ENCODE data around the gene TP53RK. TPM values are rescaled to one million over a fixed set of nuclear protein-coding genes. Genes with fewer than 3 reads are reported as not detected.

The TP53RK gene
- 10 to 100 TPM; 20.2 to 49.6 (median 36.1) TPM for total RNA-seq

GRCh38 chr20:46689082-46689753 lies at the start of gene TP53RK:
TP53RK (minus strand) TSS chr20:46689444; CDS start chr20:46689414, 30 bp downstream.
- Histone ChIP-seq H3K36me3 (peaks cover 0 to 10% of the 10 kb centered on the region in 2 donors), H3K4me1 (peaks cover 12 to 19% of the 10 kb centered on the region in 2 donors), H3K27ac (peak within 1 kb of the TSS; percentile 88 to 93 (median 92)), H3K9me3 (no peaks in the 10 kb centered on the region), H3K4me3 (replicated peaks in 1 of 3) (peak within 1 kb of the TSS; percentile 72 to 74 (median 73)), H3K27me3 (no peaks in the 10 kb centered on the region)
- intact Hi-C loops (cut with DNase I) = no loop called here
- WGBS, 2 donors = 0 to 1% methylated on average over 19 to 22 of the region's 71 CpGs
- peak; percentile 99 for DNase-seq
- TF ChIP-seq CTCF (IDR thresholded peaks at IDR 0.05) (peak in 4 of 6 experiments; percentile 32 to 51 (median 44)), POLR2A (IDR thresholded peaks at IDR 0.05) (peak; percentile 67 to 94)

- WGBS, 2 donors = 97 to 98% methylated on average over 2 of the region's 2 CpGs
- intact Hi-C loops (cut with DNase I) = no loop called here
- Histone ChIP-seq H3K36me3 (peaks cover 0 to 7% of the 10 kb centered on the region in 2 donors), H3K4me3 (replicated peaks in 1 of 3) (no peak overlapping the region), H3K27me3 (no peaks in the 10 kb centered on the region), H3K4me1 (peaks cover 3 to 9% of the 10 kb centered on the region in 2 donors), H3K9me3 (no peaks in the 10 kb centered on the region), H3K27ac (no peak overlapping the region)
- TF ChIP-seq CTCF (IDR thresholded peaks at IDR 0.05) = no peak
- no peak for TF ChIP-seq POLR2A (IDR thresholded peaks at IDR 0.05)
- no peak for DNase-seq
Observed at GRCh38 chr20:46735436-46735835, 46.2 kb upstream of the TP53RK start.

GRCh38 chr20:46731770-46732169 lies 42.5 kb upstream of the TP53RK start:
- intact Hi-C loops (cut with DNase I) = no loop called here
- 85 to 90% methylated on average over 2 to 4 of the region's 4 CpGs for WGBS, 2 donors
- Histone ChIP-seq H3K27me3 (no peaks in the 10 kb centered on the region), H3K27ac (no peak overlapping the region), H3K9me3 (no peaks in the 10 kb centered on the region), H3K4me1 (no peaks in the 10 kb centered on the region), H3K4me3 (replicated peaks in 1 of 3) (no peak overlapping the region), H3K36me3 (peaks cover 0 to 11% of the 10 kb centered on the region in 2 donors)
- no peak for DNase-seq
- TF ChIP-seq POLR2A (IDR thresholded peaks at IDR 0.05) (no peak), CTCF (IDR thresholded peaks at IDR 0.05) (no peak)

GRCh38 chr20:46725186-46726165 lies 36.2 kb upstream of the TP53RK start:
- TF ChIP-seq CTCF (IDR thresholded peaks at IDR 0.05) (no peak), POLR2A (IDR thresholded peaks at IDR 0.05) (no peak)
- H3K36me3 ChIP-seq = peaks cover 0 to 11% of the 10 kb centered on the region in 2 donors
- no peak overlapping the region for H3K27ac ChIP-seq
- intact Hi-C loops (cut with DNase I) = no loop called here
- no peaks in the 10 kb centered on the region for H3K27me3 ChIP-seq
- no peaks in the 10 kb centered on the region for H3K9me3 ChIP-seq
- H3K4me1 ChIP-seq = peaks cover 0 to 11% of the 10 kb centered on the region in 2 donors
- no peak for DNase-seq
- 95% methylated on average over 9 to 18 of the region's 27 CpGs for WGBS, 2 donors
- no peak overlapping the region for H3K4me3 ChIP-seq (replicated peaks in 1 of 3)
